Measurements from ENCODE around the gene NEU2.
A peak's percentile ranks its signal among the peaks of the same experiment; 100 is the strongest.
"Not testable (repeated sequence)": the region's sequence is repeated elsewhere in the genome, so short reads cannot be mapped to it uniquely, and the experiment has no call there.

The NEU2 gene

DNA sequence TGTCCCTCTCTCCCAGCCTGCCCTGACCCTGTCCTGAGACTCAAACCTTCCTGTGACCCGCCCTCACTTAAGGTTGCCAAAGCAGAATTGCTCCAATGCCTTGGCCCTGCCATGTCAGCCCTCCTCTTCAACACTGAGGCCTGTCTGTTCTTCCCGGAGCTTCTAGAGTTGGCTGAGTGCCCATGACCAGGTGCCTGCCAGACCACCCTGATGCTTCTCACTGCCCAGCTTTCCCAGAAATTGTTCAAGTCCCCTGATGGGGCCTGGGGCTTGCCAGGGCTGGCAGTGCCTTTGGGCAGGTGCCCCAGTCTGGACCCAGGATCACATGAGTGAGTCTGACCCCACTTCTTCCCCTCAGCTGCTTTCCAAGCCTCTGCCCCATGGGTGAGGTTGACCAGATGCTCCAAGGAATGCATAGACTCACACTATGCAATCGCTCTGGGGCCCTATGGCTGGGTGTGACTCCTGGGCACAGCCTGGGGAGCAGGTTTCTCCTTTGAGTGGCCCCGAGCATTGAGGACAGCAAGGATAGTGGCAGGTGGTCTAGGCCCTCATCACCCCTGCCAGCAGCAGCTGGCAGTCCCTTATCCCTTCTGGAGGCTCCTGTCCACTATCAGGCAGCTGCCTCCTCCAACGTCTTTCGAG lies 24.6 kb downstream of the NEU2 start:
- DNase-seq (ENCODE audit: low read depth in 2 of 2), result no peak

DNA sequence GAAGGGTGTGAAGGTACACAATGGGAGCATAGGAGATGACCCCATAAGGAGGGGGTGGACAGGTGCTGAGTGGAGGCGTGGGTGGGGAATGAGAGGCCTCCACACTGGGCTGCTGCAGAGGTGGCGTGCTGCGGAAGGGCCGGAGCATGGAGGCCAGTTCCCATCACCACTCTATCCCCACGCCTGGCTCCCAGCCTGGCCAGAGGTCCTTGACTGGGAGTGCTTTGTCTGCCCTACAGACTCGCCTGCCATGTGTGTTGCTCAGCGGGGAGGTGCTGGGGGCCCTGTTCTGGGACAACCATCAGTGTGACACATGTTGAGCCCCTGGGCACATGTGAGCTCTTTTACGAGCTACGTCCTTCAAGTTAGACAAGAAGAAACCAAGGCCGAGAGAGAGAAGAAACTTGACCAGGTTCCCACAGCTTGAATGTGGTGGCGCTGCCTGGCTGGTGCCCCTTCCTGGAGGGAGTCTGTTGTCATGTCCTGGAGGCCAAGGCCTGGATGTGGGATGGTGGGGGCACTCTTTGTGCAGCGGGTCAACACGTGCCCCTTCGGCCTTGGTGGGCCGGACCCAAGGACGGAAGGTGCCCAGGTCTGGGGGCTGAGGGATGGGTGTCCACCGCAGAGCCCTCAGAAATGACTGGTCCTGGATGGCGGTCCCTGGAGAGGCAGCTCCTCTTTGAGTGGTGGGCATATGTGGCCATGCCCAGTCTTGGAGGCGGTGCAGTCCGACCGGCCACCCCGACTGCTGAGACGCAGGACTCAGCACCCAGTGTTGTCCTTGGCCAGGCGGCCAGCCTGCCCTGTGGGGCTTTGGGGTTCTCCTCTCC lies 26.5 kb downstream of the NEU2 start:
- no peak for DNase-seq (ENCODE audit: low read depth in 2 of 2)

DNA sequence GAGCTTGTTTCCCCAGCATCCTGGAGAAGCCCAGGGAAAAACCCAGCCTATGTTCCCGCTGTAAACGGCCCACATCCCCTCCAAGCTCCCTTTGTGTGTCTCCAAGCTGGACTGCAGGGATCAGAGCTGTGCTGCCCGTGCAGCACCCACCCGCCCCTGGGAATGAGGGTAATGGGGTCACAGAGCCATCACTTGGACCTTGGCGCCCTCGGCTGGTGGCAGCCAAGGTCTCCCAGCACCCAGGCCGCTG lies 27.0 kb downstream of the NEU2 start:
- no peak for DNase-seq (ENCODE audit: low read depth in 2 of 2)

DNA sequence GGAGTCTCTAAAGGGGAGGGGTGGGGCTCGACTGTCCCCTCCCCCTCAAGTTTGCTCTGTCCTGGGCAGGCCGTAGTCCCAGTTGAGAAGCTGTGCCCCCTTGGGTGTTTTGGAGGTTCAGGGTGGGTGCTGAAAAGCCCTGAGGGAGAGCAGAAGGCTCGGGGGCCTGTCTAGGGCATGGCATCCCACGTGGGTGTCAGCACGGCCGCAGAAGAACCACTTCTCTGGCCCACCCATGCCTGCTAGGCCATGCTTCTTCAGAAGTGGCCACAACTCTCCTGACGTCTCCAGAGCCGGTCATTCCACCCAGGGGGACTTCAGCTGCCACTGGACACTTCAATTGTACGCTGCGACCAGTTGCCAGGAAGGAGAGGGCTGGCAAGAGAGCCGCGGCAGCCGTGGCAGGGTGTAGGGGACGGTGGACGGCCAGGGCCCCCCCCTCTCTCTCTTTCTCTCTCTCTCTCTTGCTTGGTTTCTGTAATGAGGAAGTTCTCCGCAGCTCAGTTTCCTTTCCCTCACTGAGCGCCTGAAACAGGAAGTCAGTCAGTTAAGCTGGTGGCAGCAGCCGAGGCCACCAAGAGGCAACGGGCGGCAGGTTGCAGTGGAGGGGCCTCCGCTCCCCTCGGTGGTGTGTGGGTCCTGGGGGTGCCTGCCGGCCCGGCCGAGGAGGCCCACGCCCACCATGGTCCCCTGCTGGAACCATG lies 27.5 kb downstream of the NEU2 start, which contains the start of gene INPP5D:
Gene INPP5D (plus strand): TSS at position 546 of the 704 bp plus-strand sequence. CDS start 137 bp downstream, at position 683.
- peak in 1 of 2 donors; percentile 49 for DNase-seq (ENCODE audit: low read depth in 2 of 2)

DNA sequence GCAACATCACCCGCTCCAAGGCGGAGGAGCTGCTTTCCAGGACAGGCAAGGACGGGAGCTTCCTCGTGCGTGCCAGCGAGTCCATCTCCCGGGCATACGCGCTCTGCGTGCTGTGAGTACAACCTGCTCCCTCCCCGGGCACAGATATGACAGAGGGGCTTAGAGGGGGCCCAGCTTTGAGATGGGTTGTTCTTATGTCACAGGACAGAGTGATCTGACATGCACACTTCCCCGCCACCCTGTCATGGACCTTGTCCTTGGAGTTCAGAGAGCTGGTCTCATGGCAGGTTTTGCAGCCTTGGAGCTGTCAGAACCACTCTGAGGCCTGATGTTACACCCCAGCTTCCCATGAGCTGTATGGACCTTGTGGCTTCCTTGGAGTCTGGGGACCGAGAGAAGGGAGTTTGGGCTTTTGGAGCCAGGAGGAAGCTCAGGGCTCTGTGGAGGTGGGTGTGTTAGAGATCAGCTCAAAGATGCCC lies 28.1 kb downstream of the NEU2 start:
- no peak for DNase-seq (ENCODE audit: low read depth in 2 of 2)

DNA sequence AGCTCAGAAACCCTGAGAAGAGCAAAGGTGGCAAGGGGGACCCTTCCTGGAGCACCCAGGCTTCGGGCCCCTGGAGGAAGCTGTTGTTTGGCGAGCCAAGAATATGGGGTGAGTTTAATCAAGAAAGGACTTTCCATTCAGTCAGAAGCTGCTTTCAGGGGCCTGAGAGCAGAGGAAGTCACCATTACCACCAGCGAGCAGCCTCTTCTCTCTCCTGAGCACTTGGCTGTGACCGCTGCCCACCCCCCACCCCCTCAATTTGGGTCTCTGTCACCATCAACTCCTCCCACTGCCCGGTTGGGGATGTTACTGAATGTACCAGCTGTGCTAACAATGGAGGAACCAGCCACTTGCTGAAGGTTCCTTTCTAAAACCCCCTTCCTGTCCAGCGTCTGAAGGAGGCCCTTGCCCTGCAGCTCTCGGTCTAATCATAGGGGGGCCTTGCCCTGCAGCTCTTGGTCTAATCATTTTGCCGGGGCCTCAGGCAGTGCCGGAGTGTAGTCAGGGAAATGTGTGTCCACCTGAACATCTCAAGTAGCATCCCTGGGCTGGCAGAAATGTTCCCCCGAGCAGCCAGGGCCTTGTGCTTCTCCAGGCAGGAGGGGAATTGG lies 28.6 kb downstream of the NEU2 start:
- no peak for DNase-seq (ENCODE audit: low read depth in 2 of 2)

DNA sequence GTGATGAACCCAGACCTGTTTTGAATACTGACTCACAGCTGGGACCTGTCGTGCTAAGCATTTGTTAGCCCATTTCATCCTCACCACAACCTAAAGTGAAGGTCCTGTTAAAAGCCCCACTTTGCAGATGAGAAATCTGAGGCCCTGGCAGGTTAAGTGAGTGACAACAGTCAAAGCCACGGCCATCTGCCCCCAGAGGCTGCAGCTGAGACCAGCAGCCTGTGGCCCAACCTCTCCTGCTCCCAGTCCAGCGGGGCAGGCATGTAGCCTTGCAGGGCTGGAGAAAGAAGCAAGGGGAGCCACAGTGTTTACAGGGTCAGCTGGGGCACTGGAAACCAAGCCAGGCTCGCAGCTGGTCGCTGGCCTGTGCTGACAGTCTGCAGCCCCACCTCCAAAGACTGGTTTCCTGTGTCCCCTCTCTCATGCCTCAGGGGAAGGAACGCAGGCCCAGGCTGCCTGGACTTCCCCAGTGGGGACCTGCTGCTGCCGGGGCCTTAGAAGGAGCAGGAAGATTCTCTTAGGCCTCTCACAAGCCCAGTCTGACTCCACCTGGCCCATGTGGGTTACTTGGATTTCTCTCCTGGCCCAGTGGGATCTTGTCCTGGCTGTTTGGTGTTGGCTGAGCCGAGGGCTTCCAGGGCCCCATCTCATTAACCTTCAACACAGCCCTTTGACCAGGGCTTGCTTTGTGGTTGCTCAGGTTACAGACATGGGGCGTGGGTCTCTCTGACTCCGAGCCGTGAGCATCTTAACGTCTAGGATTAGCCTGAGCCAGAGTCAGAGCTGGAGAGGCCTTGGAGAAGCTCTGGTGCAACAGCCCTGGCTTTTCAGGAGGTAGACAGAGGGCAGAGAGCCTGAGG lies 29.3 kb downstream of the NEU2 start:
- no peak for DNase-seq (ENCODE audit: low read depth in 2 of 2)

DNA sequence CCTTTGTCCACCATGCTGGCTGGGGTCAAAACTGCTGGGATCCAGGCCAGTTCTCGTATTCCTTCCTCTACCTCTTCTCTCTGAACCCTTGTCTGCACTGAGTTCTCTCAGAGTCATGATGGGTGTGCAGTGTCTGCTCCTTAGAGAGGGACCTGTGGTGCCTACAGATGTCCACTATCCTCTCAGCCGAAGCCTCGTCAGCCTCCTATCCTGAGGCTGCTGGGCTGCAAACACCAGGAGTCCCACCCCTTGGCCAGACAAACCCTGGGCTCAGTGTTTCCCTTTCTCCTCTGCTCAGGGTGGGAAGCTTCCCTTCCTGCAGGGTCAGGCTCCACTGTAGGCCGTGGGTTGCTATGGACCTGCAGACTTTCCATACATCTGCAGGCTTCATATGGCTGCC lies 30.0 kb downstream of the NEU2 start:
- no peak for DNase-seq (ENCODE audit: low read depth in 2 of 2)

DNA sequence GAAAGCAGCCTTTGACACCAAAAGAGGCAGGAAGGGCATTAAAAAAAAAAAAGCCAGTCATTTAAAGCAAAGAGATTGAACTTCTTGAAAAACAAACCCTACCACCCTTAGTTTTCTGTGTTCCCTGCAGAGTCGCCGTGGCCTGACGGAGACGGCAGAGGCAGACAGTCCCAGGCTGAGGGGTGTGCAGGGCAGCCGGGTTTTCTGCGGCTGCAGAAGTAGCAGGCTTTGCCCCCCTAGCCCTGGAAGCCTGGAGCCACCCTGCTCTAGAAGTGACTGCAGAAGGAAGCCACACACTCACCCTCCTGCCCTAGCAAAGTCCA lies 30.4 kb downstream of the NEU2 start:
- DNase-seq (ENCODE audit: low read depth in 2 of 2), result no peak

DNA sequence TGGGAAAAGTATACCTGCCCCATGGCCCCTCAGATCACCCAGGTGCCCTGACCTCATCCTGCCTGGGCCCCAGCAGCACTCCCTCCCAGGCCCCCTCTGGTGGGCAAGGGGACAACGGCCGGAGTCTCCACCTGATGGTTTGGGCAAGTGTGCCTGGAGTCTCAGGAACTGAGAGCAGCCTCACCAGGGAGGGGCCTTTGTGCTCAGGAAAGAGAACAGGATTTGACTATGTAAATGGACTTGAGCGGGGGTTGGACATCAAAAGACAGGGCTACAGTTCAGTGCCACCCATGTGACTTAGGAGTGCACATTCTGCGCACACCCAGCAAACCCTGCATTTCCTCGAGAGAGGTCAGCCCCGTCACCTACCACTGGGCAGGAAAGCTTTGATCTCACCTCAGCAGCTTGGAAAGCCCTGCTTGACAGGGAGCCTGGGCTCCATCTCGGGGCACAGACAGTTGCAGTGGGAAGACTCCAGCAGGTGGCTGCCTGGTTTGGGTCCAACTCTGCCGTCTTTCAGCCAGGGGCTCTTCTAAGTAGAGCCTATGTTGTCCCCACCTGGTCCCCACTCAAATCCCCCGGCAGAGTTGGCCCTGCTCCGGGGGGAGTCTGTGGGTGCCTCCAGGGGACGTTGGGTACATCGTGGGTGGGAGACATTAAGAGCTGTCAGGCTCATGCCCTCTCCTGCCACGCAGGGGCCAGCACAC lies 30.9 kb downstream of the NEU2 start:
- DNase-seq (ENCODE audit: low read depth in 2 of 2), result no peak

DNA sequence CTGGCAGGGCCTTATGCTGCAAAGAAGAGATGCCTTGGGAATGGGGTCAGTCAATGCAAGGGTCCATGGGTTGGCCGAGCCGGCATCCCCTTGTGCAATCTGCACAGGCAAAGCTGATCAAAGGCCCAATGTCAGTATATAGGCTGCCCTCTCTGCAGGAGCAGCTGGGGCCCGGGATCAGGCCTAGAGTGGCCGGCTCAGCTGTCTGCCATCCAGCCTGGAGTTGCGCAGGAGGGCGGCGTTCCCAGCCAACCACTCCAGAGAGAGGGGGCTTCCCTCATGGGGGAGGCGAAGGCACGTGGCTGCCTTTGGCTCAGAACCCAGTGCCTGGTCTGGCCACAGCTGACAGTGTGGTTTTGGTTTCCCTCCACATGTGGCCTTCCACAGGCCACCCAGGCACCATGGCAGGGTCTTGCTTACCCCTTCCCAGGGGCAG lies 31.5 kb downstream of the NEU2 start:
- no peak for DNase-seq (ENCODE audit: low read depth in 2 of 2)

DNA sequence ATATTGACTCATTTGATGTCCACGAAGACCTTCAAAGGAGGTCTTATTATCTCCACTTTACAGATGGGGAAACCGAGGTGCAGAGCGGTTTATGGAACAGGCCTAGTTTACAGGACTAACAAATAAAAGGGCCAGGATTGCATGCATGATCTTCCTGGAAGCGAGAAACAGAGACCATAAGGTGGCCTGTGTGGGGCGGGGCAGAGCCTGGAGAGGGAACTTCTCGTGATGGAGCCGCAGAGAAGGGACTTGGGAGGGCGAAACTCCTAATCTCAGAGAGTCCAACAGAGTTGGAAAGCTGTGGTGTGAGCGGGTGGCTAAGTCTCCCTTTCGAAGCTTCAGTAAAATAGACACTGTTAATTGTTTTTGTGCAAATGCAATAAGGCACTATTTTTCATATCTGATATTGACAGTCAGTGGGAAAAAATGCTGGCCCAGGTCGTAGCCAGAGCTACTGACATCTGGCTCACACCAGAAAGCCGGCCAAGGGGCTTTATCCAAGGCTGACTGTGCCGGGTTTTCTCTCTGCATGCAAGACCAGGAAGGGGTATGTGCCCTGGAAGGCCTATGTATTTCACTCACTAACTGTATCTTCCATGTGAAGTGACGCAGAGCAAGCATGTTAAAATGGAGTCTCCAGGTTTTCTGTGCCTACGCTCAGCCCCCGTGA lies 32.2 kb downstream of the NEU2 start:
- no peak for DNase-seq (ENCODE audit: low read depth in 2 of 2)

DNA sequence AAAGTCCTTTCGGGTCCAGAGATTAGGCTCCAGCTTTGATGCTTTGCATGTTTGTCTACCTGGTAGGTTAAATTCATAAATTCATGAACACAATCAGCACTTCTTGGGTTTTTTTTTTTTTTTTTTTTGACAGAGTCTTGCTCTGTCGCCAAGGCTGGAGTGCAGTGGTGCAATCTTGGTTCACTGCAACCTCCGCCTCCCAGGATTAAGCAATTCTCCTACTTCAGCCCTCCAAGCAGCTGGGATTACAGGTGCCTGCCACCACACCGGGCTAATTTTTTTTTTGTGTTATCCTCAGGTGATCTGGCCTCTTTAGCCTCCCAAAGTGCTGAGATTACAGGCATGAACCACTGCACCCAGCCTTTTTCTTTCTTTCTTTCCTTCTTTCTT lies 32.7 kb downstream of the NEU2 start:
- DNase-seq (ENCODE audit: low read depth in 2 of 2), result not testable (repeated sequence)

DNA sequence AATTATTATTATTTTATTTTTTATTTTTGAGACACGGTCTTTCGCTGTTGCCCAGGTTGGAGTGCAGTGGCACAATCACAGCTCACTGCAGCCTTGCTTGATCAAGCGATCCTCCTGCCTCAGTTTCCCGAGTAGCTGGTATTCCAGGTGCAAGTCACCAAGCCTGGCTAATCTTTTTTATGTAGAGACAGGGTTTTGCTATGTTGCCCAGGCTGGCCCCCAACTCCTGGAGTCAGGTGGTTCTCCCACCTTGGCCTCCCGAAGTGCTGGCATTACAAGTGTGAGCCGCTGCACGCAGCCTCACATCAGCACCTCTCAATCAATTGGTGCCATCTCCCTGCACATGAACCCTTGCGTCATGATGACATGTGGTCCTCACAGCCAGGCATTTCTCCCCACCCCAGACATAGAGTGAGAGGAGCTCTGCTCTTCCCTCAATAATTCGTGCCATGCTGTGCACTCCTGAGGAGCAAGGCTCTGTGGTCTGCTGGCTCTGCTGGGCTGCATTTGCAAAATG lies 33.5 kb downstream of the NEU2 start:
- no peak for DNase-seq (ENCODE audit: low read depth in 2 of 2)

DNA sequence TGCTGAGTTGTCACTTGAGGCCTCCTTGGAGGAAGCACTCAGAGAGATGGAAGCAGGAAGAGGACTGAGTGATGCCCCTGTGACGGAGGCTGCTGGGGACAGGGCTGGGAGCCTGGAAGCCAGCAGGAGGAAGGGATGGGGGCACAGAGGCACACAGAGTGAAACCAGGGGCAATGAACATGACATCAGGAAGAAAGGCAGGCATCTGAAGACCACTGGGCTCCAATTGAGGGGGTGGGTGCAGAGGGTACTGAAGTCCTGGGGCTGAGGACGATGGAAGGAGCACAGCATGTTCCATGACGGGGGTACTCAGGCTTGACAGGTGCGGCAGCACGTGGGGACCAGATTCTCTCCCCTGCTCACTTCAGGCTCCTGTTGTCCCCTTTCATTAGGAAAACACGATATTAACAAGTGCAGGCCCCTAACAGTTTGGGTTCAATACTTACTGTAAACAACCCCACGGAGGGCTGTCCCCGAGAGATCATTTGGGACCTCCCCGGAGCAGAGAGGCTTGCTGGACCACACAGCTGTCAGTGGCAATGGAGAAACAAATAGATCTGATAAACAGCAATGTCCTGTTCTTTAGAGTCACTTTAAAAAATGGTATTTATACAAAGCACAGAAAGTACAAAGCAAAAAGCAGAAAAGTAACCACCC lies 36.4 kb downstream of the NEU2 start:
- DNase-seq (ENCODE audit: low read depth in 2 of 2), result no peak

DNA sequence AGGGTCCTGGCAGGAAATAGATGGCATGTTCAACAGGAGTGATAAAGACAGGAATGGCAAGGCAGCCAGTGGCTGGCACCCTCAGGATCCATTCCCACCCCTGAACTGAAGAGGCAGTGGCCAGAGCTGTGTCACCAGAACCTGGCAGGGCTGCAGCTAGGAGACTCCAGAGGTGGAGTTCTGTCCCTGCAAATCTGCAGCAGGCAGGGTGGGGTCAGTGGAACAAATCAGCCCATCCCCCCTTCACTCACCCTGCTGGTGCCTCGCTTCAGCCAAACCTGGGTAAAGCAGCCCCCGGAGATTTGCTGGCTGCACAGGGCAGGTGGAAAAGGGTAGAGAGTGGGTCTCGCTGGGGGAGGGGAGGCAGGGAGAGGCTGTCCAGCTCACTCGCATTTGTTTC lies 40.4 kb downstream of the NEU2 start:
- DNase-seq (ENCODE audit: low read depth in 2 of 2), result no peak

DNA sequence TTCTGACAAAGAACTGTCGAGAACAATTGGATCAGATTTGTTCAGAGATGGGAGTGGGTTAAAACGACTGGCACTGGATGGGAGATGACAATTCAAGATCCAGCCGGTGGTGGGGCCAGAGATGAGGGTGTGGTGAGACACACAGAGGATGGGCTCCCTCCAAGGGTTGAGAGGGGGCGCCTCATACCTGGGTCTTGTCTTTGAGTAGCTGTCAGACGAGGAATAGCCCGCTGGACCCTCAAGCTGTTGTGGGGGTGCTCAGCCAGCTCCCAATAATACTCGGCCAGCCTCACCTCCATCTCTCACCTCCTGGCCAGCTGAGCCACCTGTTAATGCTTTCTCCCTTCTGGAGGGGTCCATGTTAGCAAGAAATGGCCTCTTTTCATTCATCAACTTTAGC lies 41.6 kb downstream of the NEU2 start:
- no peak for DNase-seq (ENCODE audit: low read depth in 2 of 2)

DNA sequence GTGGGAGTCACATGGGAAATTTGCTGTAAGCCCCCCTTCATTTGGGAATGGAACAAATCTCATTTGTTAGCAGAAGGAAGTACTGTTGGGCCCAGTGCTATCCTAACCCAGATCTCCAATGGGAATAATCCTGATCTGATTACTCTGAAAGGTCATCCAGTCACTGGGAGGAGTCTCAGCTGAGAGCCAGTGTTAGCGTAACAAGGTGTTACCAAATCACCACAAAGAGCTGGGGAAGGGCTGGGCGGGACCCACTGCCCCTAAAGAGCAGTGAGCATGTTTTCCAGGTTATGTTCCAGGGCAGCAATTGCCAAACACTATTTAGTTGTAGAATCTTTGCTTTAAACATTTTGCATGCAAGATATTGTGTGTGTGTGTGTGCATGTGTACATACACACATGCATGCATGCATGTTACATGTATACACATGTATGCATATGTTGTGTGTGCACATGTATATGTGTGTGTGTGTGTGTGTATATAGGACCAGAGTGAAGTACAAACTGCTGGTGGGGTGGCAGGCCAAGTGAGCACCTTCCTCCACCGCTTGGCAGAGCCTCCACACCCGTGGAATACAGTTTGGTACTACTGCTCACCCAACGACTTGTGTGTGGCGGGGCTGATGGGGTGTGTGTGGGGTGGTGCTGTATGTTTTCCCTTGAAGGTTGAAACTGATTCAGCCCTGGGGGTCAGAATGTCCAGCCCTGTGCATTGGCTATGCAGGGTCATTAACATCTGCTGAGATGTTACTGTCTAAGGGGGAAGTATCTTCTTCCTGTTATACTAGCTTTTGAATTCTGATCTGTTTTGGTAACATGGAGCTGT lies 42.9 kb downstream of the NEU2 start:
- DNase-seq (ENCODE audit: low read depth in 2 of 2), result no peak

DNA sequence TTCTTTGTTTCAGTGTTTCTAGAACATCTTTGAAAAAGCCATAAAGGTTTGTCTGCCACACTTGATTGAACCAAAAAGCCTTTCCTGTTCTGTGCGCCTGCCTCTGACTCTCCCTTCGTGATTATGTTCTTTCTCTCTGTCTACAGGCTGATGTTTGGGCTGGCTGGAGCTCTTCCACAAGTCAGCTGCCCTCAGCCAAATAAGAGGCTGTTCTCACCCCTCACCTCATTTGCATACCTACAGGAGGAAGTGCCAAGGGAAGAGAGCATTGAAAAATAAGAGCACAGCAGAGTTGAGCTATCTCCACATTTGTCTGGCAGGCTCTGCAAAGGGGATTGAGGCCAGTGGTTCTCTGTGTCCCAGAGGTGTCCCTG lies 43.5 kb downstream of the NEU2 start:
- no peak for DNase-seq (ENCODE audit: low read depth in 2 of 2)
